ENCODE results near the gene POLH. TPM values are rescaled to one million over a fixed set of nuclear protein-coding genes. Genes with fewer than 3 reads are reported as not detected.

Gene POLH
- total and polyA plus RNA-seq, 2 donors from 2014 or later = 1.8 to 16.8 TPM

DNA sequence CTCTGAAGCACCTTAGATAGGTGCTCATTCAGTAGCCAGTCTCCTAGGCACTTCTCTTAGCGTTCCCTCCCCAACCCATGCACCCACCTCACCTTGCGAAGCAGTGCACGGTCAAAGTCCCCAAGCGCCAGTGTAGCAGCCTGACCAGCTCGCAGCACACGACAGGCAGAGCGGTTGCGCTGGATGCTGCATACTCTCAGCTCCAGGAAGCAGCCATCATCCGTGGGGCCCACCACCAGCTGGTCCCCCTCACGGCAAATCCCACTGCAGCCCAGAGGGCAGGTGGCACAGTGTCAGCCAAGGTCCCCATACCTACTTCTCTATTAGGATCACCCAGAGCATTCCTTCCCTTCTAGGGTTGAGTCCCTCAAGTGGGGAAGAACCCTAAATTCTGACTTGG, 46.6 kb downstream of the POLH start:
- FAIRE-seq (no peak), DNase-seq (no peak)
- Histone ChIP-seq H3K36me3 (ENCODE audit: control insufficient read depth in 2 of 3, insufficient read depth in 3 of 3, low read length in 3 of 3) (peaks cover 0 to 33% (median 28%) of the 10 kb centered on the region in 3 donors), H3K4me1 (ENCODE audit: control insufficient read depth in 2 of 3, insufficient read depth in 2 of 3, low read depth in 1 of 3, low read length in 3 of 3) (peaks cover 0 to 7% (median 6%) of the 10 kb centered on the region in 3 donors), H3K9ac (ENCODE audit: low read length in 3 of 3) (no peak overlapping the region), H3K4me3 (ENCODE audit: low read length in 3 of 3) (no peak overlapping the region), H3K9me3 (ENCODE audit: control insufficient read depth in 2 of 3, insufficient read depth in 1 of 3, low read length in 3 of 3) (no peaks in the 10 kb centered on the region), H3K27me3 (ENCODE audit: control insufficient read depth, insufficient read depth, low read length) (no peaks in the 10 kb centered on the region), H3K27ac (ENCODE audit: low read depth in 2 of 2, low read length in 2 of 2) (no peak overlapping the region)
- TF ChIP-seq, protein P1, sequence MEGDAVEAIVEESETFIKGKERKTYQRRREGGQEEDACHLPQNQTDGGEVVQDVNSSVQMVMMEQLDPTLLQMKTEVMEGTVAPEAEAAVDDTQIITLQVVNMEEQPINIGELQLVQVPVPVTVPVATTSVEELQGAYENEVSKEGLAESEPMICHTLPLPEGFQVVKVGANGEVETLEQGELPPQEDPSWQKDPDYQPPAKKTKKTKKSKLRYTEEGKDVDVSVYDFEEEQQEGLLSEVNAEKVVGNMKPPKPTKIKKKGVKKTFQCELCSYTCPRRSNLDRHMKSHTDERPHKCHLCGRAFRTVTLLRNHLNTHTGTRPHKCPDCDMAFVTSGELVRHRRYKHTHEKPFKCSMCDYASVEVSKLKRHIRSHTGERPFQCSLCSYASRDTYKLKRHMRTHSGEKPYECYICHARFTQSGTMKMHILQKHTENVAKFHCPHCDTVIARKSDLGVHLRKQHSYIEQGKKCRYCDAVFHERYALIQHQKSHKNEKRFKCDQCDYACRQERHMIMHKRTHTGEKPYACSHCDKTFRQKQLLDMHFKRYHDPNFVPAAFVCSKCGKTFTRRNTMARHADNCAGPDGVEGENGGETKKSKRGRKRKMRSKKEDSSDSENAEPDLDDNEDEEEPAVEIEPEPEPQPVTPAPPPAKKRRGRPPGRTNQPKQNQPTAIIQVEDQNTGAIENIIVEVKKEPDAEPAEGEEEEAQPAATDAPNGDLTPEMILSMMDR (IDR thresholded peaks at IDR 0.05; ENCODE audit: borderline replicate concordance, extremely low read depth, insufficient read depth) = no peak
- intact Hi-C loops (cut with DNase I) = no loop called here

DNA sequence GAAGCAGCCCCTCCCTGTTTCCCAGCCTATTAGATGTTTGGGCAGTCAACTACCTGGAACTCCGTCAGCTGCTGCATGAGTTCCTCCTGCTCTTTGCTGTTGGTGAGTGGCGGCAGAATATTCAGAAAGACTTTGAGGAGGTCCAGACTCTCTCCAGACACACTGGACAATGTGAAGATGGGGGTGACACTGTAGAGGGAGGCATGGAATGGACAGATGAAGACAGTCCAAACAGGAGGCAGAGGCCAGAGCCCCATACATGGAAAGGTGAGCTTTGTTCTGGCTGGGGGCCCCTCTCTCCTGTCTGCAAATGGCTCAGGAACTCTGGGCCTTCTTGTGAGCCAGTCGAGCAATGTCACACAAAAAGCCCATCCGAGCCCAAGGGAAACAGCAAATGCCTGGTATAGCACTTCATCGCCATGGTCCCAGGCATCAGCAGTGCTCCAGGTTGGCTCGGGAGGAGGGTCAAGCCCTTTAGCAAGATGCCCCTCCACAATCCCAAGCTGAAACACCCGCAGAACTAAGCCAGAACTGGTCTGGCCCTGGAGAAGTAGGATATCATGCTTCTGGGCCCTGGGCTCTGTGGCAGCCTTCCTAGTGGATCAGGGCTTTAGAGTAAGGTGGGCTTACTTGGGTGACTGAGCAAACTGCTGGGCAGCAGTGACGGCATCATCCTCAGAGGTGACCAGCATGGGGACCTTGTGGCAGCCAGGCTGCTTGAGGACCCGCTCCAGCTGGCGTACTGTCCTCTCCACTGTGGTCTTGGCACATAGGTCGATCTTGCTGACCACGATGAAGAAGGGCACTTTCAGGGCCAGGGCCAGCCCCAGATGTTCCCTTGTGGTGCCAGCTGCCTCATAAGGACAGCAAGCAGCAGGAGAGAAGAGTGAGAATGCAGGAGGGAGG, 48.1 kb downstream of the POLH start:
- peaks cover 0 to 33% (median 28%) of the 10 kb centered on the region in 3 donors for H3K36me3 ChIP-seq (ENCODE audit: control insufficient read depth in 2 of 3, insufficient read depth in 3 of 3, low read length in 3 of 3)
- H3K4me3 ChIP-seq (ENCODE audit: low read length in 3 of 3) = no peak overlapping the region
- H3K9me3 ChIP-seq (ENCODE audit: control insufficient read depth in 2 of 3, insufficient read depth in 1 of 3, low read length in 3 of 3) = no peaks in the 10 kb centered on the region
- H3K27ac ChIP-seq (ENCODE audit: low read depth in 2 of 2, low read length in 2 of 2) = no peak overlapping the region
- H3K27me3 ChIP-seq (ENCODE audit: control insufficient read depth, insufficient read depth, low read length) = no peaks in the 10 kb centered on the region
- H3K4me1 ChIP-seq (ENCODE audit: control insufficient read depth in 2 of 3, insufficient read depth in 2 of 3, low read depth in 1 of 3, low read length in 3 of 3) = peaks cover 0 to 12% (median 9%) of the 10 kb centered on the region in 3 donors
- no peak overlapping the region for H3K9ac ChIP-seq (ENCODE audit: low read length in 3 of 3)
- TF ChIP-seq, protein P1 (IDR thresholded peaks at IDR 0.05; ENCODE audit: borderline replicate concordance, extremely low read depth, insufficient read depth) = no peak
- no peak for FAIRE-seq
- intact Hi-C loops (cut with DNase I) = no loop called here
- no peak for DNase-seq

DNA sequence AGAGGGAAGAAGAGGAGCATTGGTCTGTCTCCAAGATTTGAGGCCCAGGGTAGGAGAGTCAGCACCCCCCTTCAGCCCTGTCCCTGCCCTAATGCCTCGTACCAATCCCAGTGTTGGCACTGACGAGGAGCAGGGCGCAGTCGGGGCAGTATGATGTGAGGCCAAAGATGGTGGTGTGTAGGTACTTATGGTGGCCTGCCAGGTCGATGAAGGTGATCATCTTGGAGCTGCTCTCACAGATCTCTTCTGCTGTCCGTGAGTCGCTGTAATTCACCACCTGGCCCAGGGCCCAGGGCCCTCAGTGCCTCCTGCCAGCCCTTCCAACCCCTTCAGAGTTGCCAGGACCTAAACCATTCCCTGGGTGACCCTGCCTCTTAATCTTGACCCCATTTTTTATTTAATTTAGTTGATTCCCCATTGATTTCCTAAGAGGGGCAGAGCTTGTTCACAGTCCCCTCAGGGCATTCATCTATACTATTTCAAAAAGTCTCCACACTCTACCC, 48.9 kb downstream of the POLH start:
- H3K27ac ChIP-seq (ENCODE audit: low read depth in 2 of 2, low read length in 2 of 2) = no peak overlapping the region
- no peak overlapping the region for H3K4me3 ChIP-seq (ENCODE audit: low read length in 3 of 3)
- DNase-seq (no peak), FAIRE-seq (no peak)
- H3K4me1 ChIP-seq (ENCODE audit: control insufficient read depth in 2 of 3, insufficient read depth in 2 of 3, low read depth in 1 of 3, low read length in 3 of 3) = peaks cover 0 to 12% (median 9%) of the 10 kb centered on the region in 3 donors
- H3K9ac ChIP-seq (ENCODE audit: low read length in 3 of 3) = no peak overlapping the region
- intact Hi-C loops (cut with DNase I) = no loop called here
- no peaks in the 10 kb centered on the region for H3K27me3 ChIP-seq (ENCODE audit: control insufficient read depth, insufficient read depth, low read length)
- TF ChIP-seq, protein P1 (IDR thresholded peaks at IDR 0.05; ENCODE audit: borderline replicate concordance, extremely low read depth, insufficient read depth) = no peak
- peaks cover 0 to 33% (median 28%) of the 10 kb centered on the region in 3 donors for H3K36me3 ChIP-seq (ENCODE audit: control insufficient read depth in 2 of 3, insufficient read depth in 3 of 3, low read length in 3 of 3)
- no peaks in the 10 kb centered on the region for H3K9me3 ChIP-seq (ENCODE audit: control insufficient read depth in 2 of 3, insufficient read depth in 1 of 3, low read length in 3 of 3)
